Left hindlimb (tissue), 1 donor: ENCODE measurements around the gene MYADML2.
A peak's percentile ranks its signal among the peaks of the same experiment; 100 is the strongest.

ENCODE experiments used
- DNase-seq: peaks from one replicate; pipeline ENCODE4 v3.0.0-alpha.2; 2018

Gene MYADML2

GRCh38 chr17:81909966-81910839 lies 36.8 kb downstream of the MYADML2 start:
- no peak for DNase-seq

DNA sequence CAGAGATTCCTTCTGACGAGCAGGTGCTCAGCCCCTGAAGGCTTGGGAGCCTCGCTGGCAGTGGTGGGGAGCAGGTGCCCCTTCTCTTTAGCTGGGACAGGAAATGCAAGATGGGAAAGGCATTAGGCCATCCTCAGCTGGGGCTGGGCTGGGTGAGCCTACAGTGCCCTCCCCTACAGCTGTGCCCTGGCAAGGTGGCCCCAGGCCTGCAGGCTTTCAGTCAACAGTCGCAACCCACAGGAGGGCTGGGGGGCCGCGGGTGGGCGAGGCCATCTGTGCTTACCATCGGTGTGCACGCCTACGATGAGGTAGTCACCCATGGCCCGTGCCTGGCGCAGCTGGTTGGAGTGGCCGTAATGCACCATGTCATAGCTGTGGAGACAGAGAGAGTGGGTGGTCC lies 37.8 kb downstream of the MYADML2 start:
- peak; percentile 39 for DNase-seq

DNA sequence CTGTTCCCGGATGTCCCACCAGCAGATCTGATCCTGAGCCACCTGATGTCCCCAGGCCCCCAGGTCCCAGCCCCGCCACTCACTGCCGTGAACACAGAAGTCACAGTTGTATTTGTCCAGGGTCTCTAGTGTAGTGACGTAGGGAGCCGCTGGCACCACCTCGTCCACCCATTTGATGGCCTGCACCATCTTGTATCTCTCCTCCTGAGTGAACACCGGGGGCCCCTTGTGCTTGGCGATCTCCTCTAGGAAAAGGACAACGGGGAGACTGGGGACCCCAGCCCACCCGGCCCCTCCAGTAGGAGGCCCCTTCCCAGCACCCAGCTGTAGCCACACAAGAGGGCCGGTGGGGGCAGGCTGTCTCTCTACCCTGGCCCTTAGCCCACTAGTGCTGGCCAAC lies 38.2 kb downstream of the MYADML2 start:
- DNase-seq, result peak; percentile 31

DNA sequence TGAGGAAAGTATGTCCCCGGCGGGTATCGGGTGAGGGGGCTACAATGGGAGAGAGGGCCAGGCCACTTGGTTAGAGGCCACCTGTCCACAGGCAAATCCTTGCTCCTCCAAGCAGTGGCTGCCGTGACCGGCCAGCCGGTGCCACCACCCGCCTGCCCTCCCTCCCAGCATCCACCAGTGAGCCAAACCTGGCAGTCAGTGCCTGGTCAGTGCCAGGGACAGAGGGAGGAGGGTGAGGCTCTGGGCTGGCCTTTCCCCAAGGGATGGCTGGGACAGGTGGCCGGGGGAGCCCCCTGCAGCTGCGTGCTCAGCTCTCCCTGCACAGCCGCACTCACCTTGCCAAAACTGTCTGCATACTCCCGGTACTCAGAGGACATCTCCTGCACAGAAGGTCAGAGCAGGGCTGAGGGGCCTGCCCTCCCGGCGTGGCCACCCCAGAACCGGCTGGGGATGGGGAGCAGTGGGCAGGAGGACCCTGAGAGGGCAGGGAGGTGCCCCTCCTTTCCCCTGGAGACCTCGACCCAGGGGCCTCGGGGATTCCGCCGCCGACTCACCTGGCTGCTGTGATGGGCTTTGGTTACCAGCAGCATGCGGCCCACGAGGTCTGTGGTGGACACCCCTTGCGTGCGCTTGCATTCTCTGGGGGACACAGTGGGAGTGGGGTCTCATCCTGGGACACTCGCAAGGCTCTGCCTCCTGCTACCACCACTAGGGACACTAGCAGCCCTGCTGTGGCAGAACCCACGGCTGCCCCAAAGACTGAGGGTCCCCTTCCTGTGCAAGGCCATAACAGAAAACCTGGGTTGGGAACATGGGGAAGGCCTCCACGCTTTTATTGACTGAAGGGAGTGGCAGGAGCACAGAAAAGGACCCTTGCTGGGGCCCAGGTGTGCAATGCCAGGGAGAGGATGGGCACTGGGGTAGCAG lies 39.6 kb downstream of the MYADML2 start:
- DNase-seq, result peak; percentile 35

GRCh38 chr17:81906476-81907218 lies 40.4 kb downstream of the MYADML2 start:
- DNase-seq, result no peak

DNA sequence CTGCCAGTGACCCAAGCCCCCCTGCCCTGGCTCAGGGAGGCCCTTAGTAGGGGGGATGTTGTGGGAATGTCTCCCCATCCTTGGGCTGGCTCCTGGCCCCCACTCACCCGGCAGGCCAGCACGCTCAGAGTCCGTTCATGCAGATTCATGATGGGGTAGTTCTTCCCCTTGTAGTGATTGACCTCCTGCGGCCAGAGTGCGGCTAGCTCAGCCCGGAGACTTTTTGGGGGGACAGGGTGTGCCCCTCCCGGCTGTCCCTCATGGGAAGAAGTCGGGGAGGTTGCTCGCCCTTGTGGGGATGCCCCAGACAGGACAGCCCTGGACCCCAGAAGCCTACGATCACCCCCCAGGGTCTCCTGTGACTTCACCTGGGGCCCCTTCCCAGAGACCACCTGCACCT lies 41.0 kb downstream of the MYADML2 start:
- peak; percentile 33 for DNase-seq

DNA sequence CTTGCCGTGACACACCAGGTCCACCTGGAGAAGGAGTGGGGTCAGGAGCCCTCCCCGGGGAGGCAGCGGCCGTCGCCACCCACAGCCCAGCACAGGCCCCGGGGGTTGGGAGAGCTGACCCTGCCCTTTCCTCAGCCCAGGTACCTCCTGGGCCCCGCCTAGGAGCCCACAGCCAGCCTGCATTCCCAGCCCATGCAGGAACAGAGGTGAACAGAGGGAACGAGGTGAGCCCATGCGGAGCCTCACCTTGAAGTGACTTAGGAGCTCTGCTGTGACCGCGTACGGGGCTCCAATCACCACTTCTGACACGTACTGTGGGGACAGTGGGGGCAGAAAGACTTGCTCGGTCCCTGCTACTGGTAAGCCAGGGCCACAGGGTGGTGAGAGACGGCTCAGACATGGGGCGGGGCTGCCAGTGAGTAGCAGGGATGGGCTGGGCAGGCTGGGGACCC lies 41.6 kb downstream of the MYADML2 start:
- peak; percentile 34 for DNase-seq

GRCh38 chr17:81904600-81905423 lies 42.2 kb downstream of the MYADML2 start:
- peak; percentile 9 for DNase-seq

GRCh38 chr17:81903896-81904599 lies 43.0 kb downstream of the MYADML2 start:
- peak; percentile 32 for DNase-seq

- peak; percentile 5 for DNase-seq
These were observed 43.6 kb downstream of the MYADML2 start for GRCh38 chr17:81903415-81903831.

GRCh38 chr17:81902653-81903414 lies 44.2 kb downstream of the MYADML2 start:
- peak; percentile 46 for DNase-seq

DNA sequence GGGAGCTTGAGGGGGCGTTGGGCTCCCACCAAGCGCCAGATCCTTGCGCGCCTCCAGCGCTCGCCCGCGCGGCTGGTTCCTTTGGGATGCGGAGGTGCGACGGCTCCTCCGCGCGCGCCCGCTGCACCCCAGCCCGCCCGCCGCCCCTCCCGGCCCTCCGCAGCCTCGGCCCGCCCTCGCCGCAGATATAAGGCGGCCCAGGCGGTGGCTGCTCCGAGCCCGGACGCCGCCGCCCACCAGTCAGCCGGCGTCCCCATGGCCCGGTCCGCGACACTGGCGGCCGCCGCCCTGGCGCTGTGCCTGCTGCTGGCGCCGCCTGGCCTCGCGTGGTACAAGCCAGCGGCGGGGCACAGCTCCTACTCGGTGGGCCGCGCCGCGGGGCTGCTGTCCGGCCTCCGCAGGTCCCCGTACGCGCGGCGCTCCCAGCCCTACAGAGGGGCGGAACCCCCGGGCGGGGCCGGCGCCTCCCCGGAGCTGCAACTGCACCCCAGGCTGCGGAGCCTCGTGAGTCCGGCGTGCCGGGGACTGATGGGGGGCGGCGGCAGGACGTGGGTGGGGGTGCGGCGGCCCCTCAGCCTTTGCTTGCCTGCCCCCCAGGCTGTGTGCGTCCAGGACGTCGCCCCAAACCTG lies 44.9 kb downstream of the MYADML2 start, which contains the start of gene NPB:
NPB (plus strand) TSS at position 216 of the 630 bp plus-strand sequence; CDS start at position 256, 40 bp downstream.
- DNase-seq, result peak; percentile 48

GRCh38 chr17:81901167-81902022 lies 45.6 kb downstream of the MYADML2 start:
- DNase-seq, result peak; percentile 17

DNA sequence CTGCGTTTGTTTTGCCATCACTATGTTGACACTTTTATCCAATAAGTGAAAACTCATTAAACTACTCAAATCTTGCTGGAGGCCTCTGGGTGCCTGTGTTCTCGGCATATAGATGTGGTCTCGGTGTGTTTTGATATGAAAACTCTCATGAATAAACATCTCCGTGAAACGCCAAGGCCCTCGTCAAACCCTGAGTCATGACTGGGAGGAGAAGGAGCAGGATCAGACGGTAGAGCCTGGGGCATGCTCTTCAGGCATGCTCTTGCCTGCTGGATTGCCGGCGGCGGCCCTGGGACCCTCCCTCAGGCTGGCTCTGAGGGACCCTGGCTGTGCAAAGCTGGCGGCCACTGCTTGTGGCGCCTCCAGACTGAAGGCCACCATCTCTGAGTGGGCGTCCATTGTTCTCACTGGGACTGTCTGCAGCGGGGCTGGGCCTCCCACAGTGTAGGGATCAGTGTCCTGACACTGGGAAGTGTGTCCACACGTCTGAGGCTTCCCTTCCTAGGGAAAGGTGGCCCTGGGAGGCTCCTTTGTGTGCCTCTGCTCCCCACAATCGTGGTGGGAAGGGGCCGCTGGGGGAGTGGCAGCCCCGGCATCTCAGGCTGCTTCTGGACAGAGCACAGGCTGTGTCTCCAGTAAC lies 46.7 kb downstream of the MYADML2 start:
- peak; percentile 16 for DNase-seq

DNA sequence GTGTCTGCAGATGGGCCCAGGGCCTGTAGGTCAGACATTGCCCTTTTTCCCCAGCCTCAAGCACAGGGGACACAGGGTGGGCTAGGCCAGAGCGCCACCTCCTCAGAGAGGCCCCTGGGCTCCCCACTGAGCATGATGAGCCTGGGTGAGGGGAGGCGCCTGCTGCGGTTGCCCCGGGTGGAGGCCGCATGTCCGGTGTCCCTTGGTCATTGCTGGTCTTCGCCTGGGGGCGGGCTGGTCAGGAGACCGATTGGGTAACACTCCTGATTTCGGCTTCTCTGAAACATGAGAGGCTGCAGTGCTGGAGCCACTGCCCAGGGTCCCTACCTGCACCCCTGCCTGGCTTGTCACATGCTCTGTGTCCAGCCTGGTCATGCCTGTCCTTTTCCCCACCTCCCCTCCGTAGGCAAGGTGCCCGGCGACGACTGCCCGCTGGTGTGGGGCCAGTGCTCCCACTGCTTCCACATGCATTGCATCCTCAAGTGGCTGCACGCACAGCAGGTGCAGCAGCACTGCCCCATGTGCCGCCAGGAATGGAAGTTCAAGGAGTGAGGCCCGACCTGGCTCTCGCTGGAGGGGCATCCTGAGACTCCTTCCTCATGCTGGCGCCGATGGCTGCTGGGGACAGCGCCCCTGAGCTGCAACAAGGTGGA lies 47.4 kb downstream of the MYADML2 start:
- DNase-seq, result no peak

GRCh38 chr17:81898885-81899284 lies 48.1 kb downstream of the MYADML2 start:
- no peak for DNase-seq

DNA sequence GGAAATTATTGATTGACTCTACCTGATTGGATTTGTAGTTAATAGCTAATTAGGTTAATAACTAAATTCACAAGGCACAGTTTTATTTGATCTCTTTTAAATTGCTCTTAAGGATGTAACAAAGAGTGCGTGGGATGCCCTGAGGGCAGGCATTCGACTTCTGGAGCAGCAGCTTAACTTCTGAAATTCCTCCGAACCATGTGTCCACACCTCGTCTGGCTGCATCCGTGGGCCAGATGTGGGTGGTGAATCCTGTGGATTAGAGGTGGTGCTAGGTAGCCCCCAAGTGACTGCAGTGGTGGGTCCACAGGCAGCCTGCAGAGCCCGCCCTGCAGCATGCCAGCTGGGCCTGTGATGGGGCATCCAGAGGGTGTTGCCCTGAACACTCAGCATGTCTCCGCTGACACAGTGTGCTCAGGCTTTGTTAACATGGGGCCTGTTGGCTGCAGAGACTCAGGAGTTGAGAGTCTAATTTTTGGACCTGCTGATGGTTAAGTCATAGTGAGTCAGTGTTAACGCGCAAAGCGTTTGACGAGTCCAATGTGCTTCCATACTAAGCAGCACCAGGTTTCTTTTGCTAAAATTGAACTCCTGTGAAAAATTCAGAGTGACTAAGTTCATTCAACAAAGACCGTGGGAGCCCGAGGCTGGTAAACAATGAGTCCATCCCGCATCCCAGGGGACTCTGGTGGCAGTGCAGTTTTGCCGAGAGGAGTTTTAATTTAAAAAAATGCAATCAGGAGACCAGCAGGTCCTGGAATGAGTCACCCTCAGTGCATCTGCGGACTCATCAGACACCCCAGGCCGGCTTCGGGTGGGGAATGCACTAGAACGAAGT lies 48.8 kb downstream of the MYADML2 start:
- DNase-seq, result no peak
